Left lobe of liver (tissue), 2 donors: ENCODE data around the gene POGLUT2. TPM values are rescaled to one million over a fixed set of nuclear protein-coding genes. Genes with fewer than 3 reads are reported as not detected.
A peak's percentile ranks its signal among the peaks of the same experiment; 100 is the strongest.

ENCODE experiments used
- ATAC-seq: fragments of 200-7000 bp; cut with Tn5 transposase; one replicate; pipeline ENCODE4 v1.9.1; 2020; ENCODE audit warnings: mild to moderate bottlenecking, moderate library complexity
- DNase-seq: peaks from one replicate; pipeline ENCODE4 v3.0.0-alpha.2; 2020; ENCODE audit warnings: low spot score
- total RNA-seq: library from RNA; stranded (reverse); gene quantifications from one replicate; pipeline ENCODE4 v1.2.1, GENCODE V29; 2021
- donor health status: DM: no; HTN: no; CAD: no; lungs with moderate emphysema.
- donor health status: DM: no; HTN: yes; CAD: no.

Gene POGLUT2
- total RNA-seq, 1 donor from 2014 or later = 4.5 TPM

- peak; percentile 71 for DNase-seq
- peak; percentile 1 for ATAC-seq
Observed at GRCh38 chr13:102770435-102770834, 28.3 kb downstream of the POGLUT2 start.

GRCh38 chr13:102769679-102770078 lies 29.1 kb downstream of the POGLUT2 start:
- ATAC-seq = no peak
- DNase-seq = no peak

- DNase-seq = no peak
- ATAC-seq = no peak
Observed at GRCh38 chr13:102768909-102769308, 29.9 kb downstream of the POGLUT2 start.

GRCh38 chr13:102763741-102764140 lies 35.0 kb downstream of the POGLUT2 start:
- no peak for DNase-seq
- ATAC-seq = peak; percentile 42

- DNase-seq (no peak), ATAC-seq (no peak)
Observed at GRCh38 chr13:102761071-102761470, 37.7 kb downstream of the POGLUT2 start.

- ATAC-seq (no peak), DNase-seq (no peak)
Observed at GRCh38 chr13:102758842-102759241, 39.9 kb downstream of the POGLUT2 start.

GRCh38 chr13:102757006-102757405 lies 41.8 kb downstream of the POGLUT2 start:
- no peak for ATAC-seq
- no peak for DNase-seq

- DNase-seq (no peak), ATAC-seq (no peak)
Observed at GRCh38 chr13:102751886-102752285, 46.9 kb downstream of the POGLUT2 start.

- ATAC-seq = no peak
- no peak for DNase-seq
Observed at GRCh38 chr13:102742506-102742905, 56.3 kb downstream of the POGLUT2 start.

GRCh38 chr13:102742101-102742500 lies 56.7 kb downstream of the POGLUT2 start:
- ATAC-seq (no peak), DNase-seq (no peak)

Other genes with a start within 250 kb of the POGLUT2 start
- 20.3 TPM for gene TPP2, start 202.0 kb downstream of the POGLUT2 start, total RNA-seq
- not detected for gene METTL21C, start 103.9 kb downstream of the POGLUT2 start, total RNA-seq
- gene TEX30, start 25.2 kb downstream of the POGLUT2 start, total RNA-seq = 9.4 TPM
- 19.6 TPM for gene BIVM, start 143 bp upstream of the POGLUT2 start, total RNA-seq
- gene ERCC5, start 47.1 kb upstream of the POGLUT2 start, total RNA-seq = 23.9 TPM